ENCODE data around the gene RBKS.
A peak's percentile ranks its signal among the peaks of the same experiment; 100 is the strongest.
"Not testable (repeated sequence)": the region's sequence is repeated elsewhere in the genome, so short reads cannot be mapped to it uniquely, and the experiment has no call there.

The RBKS gene

GRCh38 chr2:27871802-27872201 is 18.4 kb downstream of the RBKS start:
- no peak for DNase-seq (ENCODE audit: low spot score)

GRCh38 chr2:27870724-27871123 is 19.5 kb downstream of the RBKS start:
- DNase-seq (ENCODE audit: low spot score), result no peak

- DNase-seq (ENCODE audit: low spot score), result no peak
Observed at GRCh38 chr2:27869763-27870162, 20.4 kb downstream of the RBKS start.

- DNase-seq (ENCODE audit: low spot score), result no peak
Observed at GRCh38 chr2:27866237-27866636, 23.9 kb downstream of the RBKS start.

- DNase-seq (ENCODE audit: low spot score), result not testable (repeated sequence)
Observed at GRCh38 chr2:27863955-27864354, 26.2 kb downstream of the RBKS start.

- DNase-seq (ENCODE audit: low spot score), result no peak
Observed at GRCh38 chr2:27863146-27863545, 27.0 kb downstream of the RBKS start.

GRCh38 chr2:27860111-27860510 is 30.1 kb downstream of the RBKS start:
- DNase-seq (ENCODE audit: low spot score), result peak; percentile 67

GRCh38 chr2:27857417-27858172 is 32.6 kb downstream of the RBKS start:
- DNase-seq (ENCODE audit: low spot score), result peak; percentile 29

- DNase-seq (ENCODE audit: low spot score), result no peak
Observed at GRCh38 chr2:27856956-27857355, 33.2 kb downstream of the RBKS start.

- no peak for DNase-seq (ENCODE audit: low spot score)
Observed at GRCh38 chr2:27856386-27856785, 33.8 kb downstream of the RBKS start.

- peak; percentile 50 for DNase-seq (ENCODE audit: low spot score)
Observed at GRCh38 chr2:27855476-27855875, 34.7 kb downstream of the RBKS start.

GRCh38 chr2:27854229-27854862 is 35.8 kb downstream of the RBKS start:
- no peak for DNase-seq (ENCODE audit: low spot score)

GRCh38 chr2:27852691-27853090 is 37.5 kb downstream of the RBKS start:
- no peak for DNase-seq (ENCODE audit: low spot score)

GRCh38 chr2:27849558-27850205 is 40.5 kb downstream of the RBKS start:
- DNase-seq (ENCODE audit: low spot score), result no peak

- no peak for DNase-seq (ENCODE audit: low spot score)
Observed at GRCh38 chr2:27847333-27847732, 42.9 kb downstream of the RBKS start.

GRCh38 chr2:27844821-27845255 is 45.3 kb downstream of the RBKS start:
- DNase-seq (ENCODE audit: low spot score), result no peak

GRCh38 chr2:27843992-27844391 is 46.2 kb downstream of the RBKS start:
- no peak for DNase-seq (ENCODE audit: low spot score)

GRCh38 chr2:27842894-27843293 is 47.3 kb downstream of the RBKS start:
- DNase-seq (ENCODE audit: low spot score), result no peak

GRCh38 chr2:27839022-27839618 is 51.1 kb downstream of the RBKS start:
- no peak for DNase-seq (ENCODE audit: low spot score)

- DNase-seq (ENCODE audit: low spot score), result no peak
Observed at GRCh38 chr2:27838502-27838901, 51.7 kb downstream of the RBKS start.

GRCh38 chr2:27833931-27834330 is 56.3 kb downstream of the RBKS start:
- DNase-seq (ENCODE audit: low spot score), result peak; percentile 48

GRCh38 chr2:27832396-27832795 is 57.8 kb downstream of the RBKS start:
- DNase-seq (ENCODE audit: low spot score), result peak; percentile 62

Measured in GM03348 (cell line).